Measurements from ENCODE around the gene GPR35. TPM values are rescaled to one million over a fixed set of nuclear protein-coding genes. Genes with fewer than 3 reads are reported as not detected.

GPR35 gene
- total and polyA plus RNA-seq, 2 of the 13 experiments (the other 11 are each of a cell fraction or from before 2014, with no cell fraction given) = 27.1 to 44.2 TPM

DNA sequence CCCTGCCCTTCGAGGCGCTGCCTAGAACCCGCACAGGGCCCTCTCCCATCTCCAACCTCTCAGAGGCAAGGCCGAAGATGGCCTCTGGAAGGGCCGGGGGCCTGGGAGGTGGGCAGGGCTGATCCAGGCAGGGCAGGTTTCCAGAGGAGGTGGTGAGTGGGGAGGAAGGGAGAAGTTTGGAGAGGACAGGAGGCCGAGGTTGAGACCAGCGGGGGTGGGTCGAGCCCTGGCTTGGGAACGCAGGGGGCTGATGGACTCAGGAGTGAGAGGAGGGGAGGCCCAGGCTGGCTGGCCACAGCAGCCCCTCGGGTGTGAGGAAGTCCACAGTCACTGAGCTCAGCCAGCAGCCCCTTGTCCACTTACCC lies 28.2 kb upstream of the GPR35 start:
- BruUV-seq (replicated peaks) = no TSS peak
- peak overlapping the region in 1 of 3 experiments; percentile 43; a peak in 1 of 6 replicates for H3K4me3 ChIP-seq (replicated peaks in 1 of 3; ENCODE audit: insufficient read depth in 1 of 3, low read depth in 2 of 3, low read length in 3 of 3)
- ChIA-PET CTCF (ENCODE audit: low intra/inter-chr PET ratio, low total read pairs) (no interaction called here), POLR2A (interaction anchor here (1.5 to 2.7 kb wide), 4 partner anchors 9 to 31 kb away, joined by 6 to 22 read pairs (median 9); partner anchors contain the start of gene CAPN10)
- H4K20me1 ChIP-seq (ENCODE audit: insufficient read depth, low read length) = no peaks in the 10 kb centered on the region
- ATAC-seq (no peak), FAIRE-seq (no peak), DNase-seq (ENCODE audit: low spot score) (no peak)
- H3K36me3 ChIP-seq (replicated peaks in 1 of 2; ENCODE audit: control insufficient read depth in 1 of 2, insufficient read depth in 2 of 2, low read length in 2 of 2) = peaks cover 6 to 14% of the 10 kb centered on the region in 2 experiments; a peak in 4 of 5 replicates
- H3K27ac ChIP-seq (ENCODE audit: extremely low read length, insufficient read depth, low read length) = peak overlapping the region; percentile 94
- H2AFZ ChIP-seq (ENCODE audit: low read length) = no peak overlapping the region
- no peaks in the 10 kb centered on the region for H3K27me3 ChIP-seq (ENCODE audit: control insufficient read depth in 1 of 2, insufficient read depth in 2 of 2, low read length in 2 of 2)
- in situ Hi-C loops (cut with HindIII; ENCODE audit: extremely low pct_ligation_motif_present, low pct_unique_long_range_greater_than_20kb) = no loop called here
- H3K4me1 ChIP-seq (ENCODE audit: insufficient read depth, low read length) = peaks cover 44% of the 10 kb centered on the region
- 59% methylated on average over 10 of the region's 10 CpGs for WGBS (ENCODE audit: low lambda C conversion rate)
- TF ChIP-seq SKI (IDR thresholded peaks at IDR 0.05; ENCODE audit: partially characterized antibody) (no peak), MTERF4 (CRISPR knock-in tag; IDR thresholded peaks at IDR 0.05) (0 out of 2 replicates have a peak, but pooled peaks have one; percentile 34), NCOA5 (CRISPR knock-in tag; IDR thresholded peaks at IDR 0.05) (no peak), ZNF709 (CRISPR knock-in tag; IDR thresholded peaks at IDR 0.05) (peak; percentile 70), ZNF563 (CRISPR knock-in tag; IDR thresholded peaks at IDR 0.05) (peak; percentile 49; the same call in 1 of the 2 replicates)
- TF ChIP-seq, protein P1, sequence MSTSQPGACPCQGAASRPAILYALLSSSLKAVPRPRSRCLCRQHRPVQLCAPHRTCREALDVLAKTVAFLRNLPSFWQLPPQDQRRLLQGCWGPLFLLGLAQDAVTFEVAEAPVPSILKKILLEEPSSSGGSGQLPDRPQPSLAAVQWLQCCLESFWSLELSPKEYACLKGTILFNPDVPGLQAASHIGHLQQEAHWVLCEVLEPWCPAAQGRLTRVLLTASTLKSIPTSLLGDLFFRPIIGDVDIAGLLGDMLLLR (CRISPR knock-in tag; IDR thresholded peaks at IDR 0.05) = no peak
- TF ChIP-seq, protein P2, sequence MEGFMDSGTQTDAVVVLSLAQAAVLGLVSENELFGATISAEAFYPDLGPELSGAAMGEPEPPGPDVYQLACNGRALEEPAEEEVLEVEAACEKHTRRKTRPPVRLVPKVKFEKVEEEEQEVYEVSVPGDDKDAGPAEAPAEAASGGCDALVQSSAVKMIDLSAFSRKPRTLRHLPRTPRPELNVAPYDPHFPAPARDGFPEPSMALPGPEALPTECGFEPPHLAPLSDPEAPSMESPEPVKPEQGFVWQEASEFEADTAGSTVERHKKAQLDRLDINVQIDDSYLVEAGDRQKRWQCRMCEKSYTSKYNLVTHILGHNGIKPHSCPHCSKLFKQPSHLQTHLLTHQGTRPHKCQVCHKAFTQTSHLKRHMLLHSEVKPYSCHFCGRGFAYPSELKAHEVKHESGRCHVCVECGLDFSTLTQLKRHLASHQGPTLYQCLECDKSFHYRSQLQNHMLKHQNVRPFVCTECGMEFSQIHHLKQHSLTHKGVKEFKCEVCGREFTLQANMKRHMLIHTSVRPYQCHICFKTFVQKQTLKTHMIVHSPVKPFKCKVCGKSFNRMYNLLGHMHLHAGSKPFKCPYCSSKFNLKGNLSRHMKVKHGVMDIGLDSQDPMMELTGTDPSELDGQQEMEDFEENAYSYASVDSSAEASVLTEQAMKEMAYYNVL (CRISPR knock-in tag; IDR thresholded peaks at IDR 0.05; ENCODE audit: borderline replicate concordance) = 0 out of 2 replicates have a peak, but pooled peaks have one; percentile 12
- H3K9ac ChIP-seq (ENCODE audit: insufficient read depth, low read depth, low read length) = peak overlapping the region; percentile 66
- intact Hi-C loops (cut with micrococcal nuclease; ENCODE audit: unreplicated experiment) = no loop called here
- H3K79me2 ChIP-seq (ENCODE audit: insufficient read depth, low read length) = peaks cover 5% of the 10 kb centered on the region
- no peaks in the 10 kb centered on the region for H3K9me3 ChIP-seq (ENCODE audit: low read length)
- peak overlapping the region; percentile 62 for H3K4me2 ChIP-seq (ENCODE audit: low read depth, low read length)
